ENCODE measurements around the gene UBXN7. TPM values are rescaled to one million over a fixed set of nuclear protein-coding genes. Genes with fewer than 3 reads are reported as not detected.

Gene UBXN7, protein sequence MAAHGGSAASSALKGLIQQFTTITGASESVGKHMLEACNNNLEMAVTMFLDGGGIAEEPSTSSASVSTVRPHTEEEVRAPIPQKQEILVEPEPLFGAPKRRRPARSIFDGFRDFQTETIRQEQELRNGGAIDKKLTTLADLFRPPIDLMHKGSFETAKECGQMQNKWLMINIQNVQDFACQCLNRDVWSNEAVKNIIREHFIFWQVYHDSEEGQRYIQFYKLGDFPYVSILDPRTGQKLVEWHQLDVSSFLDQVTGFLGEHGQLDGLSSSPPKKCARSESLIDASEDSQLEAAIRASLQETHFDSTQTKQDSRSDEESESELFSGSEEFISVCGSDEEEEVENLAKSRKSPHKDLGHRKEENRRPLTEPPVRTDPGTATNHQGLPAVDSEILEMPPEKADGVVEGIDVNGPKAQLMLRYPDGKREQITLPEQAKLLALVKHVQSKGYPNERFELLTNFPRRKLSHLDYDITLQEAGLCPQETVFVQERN
- total RNA-seq (2022) (59.9 and 62.7 TPM in 2 replicates), Bru-seq, nascent RNA (percentile 77 among the genes with signal in this experiment), BruChase-seq, experiment 1, labeled RNA remaining after a 2-hour chase (percentile 85 among the genes with signal in this experiment), BruChase-seq, experiment 2, labeled RNA remaining after a 6-hour chase (percentile 80 among the genes with signal in this experiment)
- long read RNA-seq, full-length matches to known transcripts, result 9 of 13 reads
- long read RNA-seq, partial matches to known transcripts, result 1 of 13 reads
- long read RNA-seq, other reads (novel, unspliced or antisense), result 3 of 13 reads

GRCh38 chr3:196432137-196432879 is at the start of gene UBXN7:
TSS of gene UBXN7 (minus strand) at chr3:196432427. CDS start at chr3:196432399, 28 bp downstream.
- no peaks in the 10 kb centered on the region for H3K27me3 ChIP-seq (replicated peaks; ENCODE audit: control insufficient read depth, insufficient read depth, low read length)
- TF ChIP-seq, protein P1, sequence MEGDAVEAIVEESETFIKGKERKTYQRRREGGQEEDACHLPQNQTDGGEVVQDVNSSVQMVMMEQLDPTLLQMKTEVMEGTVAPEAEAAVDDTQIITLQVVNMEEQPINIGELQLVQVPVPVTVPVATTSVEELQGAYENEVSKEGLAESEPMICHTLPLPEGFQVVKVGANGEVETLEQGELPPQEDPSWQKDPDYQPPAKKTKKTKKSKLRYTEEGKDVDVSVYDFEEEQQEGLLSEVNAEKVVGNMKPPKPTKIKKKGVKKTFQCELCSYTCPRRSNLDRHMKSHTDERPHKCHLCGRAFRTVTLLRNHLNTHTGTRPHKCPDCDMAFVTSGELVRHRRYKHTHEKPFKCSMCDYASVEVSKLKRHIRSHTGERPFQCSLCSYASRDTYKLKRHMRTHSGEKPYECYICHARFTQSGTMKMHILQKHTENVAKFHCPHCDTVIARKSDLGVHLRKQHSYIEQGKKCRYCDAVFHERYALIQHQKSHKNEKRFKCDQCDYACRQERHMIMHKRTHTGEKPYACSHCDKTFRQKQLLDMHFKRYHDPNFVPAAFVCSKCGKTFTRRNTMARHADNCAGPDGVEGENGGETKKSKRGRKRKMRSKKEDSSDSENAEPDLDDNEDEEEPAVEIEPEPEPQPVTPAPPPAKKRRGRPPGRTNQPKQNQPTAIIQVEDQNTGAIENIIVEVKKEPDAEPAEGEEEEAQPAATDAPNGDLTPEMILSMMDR (IDR thresholded peaks at IDR 0.05; ENCODE audit: insufficient read depth in 1 of 2, low read depth in 1 of 2, low read length in 1 of 2, severe bottlenecking in 1 of 2, unreplicated experiment in 1 of 2), result no peak
- Mint-ChIP-seq H3K36me3 (ENCODE audit: insufficient read depth, unreplicated experiment) (peaks cover 9% of the 10 kb centered on the region), H3K27ac (ENCODE audit: unreplicated experiment) (peak within 1 kb of the TSS; percentile 93), H3K4me1 (ENCODE audit: low read depth, unreplicated experiment) (peaks cover 7% of the 10 kb centered on the region), H3K9me3 (ENCODE audit: unreplicated experiment) (no peaks in the 10 kb centered on the region), H3K27me3 (ENCODE audit: insufficient read depth, unreplicated experiment) (no peaks in the 10 kb centered on the region), H3K4me3 (ENCODE audit: unreplicated experiment) (peak within 1 kb of the TSS; percentile 83)
- H3K9me3 ChIP-seq, result no peaks in the 10 kb centered on the region
- H3K36me3 ChIP-seq (ENCODE audit: control insufficient read depth, insufficient read depth, low read length), result no peaks in the 10 kb centered on the region
- intact Hi-C loops (cut with micrococcal nuclease; ENCODE audit: unreplicated experiment), result loop anchor here (1.0 kb wide), 1 partner anchor 145 kb away; the partner anchor contains the start of gene PCYT1A
- no TSS peak for BruUV-seq (replicated peaks)
- H3K4me1 ChIP-seq, result 0 out of 2 replicates have a peak, but pooled peaks cover 6% of the 10 kb centered on the region
- peak; percentile 92 to 95 for DNase-seq
- ChIA-PET CTCF (interaction anchor here (1.0 kb wide), 1 partner anchor 207 kb away, joined by 3 read pairs; no protein-coding TSS in a partner anchor), POLR2A (interaction anchor here (0.5 to 1.0 kb wide), 3 partner anchors 15 to 136 kb away, joined by 3 to 16 read pairs (median 7); partner anchors contain the start of genes FBXO45 and WDR53)
- peak within 1 kb of the TSS; percentile 88 for H3K4me3 ChIP-seq (ENCODE audit: low read depth, low read length)

DNA sequence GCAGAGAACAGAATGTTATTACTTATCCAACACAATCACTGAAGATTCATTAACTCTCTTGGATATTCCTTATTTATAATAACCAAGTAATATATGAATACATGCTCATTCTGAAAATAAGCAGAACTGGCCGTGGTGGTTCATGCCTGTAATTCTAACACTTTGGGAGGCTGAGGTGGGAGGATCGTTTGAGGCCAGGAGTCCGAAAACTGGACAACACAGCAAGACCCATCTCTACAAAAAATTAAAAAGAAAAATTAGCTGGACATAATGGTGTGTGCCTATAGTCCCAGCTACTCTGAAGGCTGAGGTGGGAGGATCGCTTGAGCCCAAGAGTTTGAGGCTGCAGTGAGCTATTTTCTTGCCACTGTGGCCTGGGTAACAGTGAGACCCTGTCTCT is 45.5 kb upstream of the UBXN7 start:
- H3K27me3 ChIP-seq (replicated peaks; ENCODE audit: control insufficient read depth, insufficient read depth, low read length), result no peaks in the 10 kb centered on the region
- H3K9me3 Mint-ChIP-seq (ENCODE audit: unreplicated experiment), result no peaks in the 10 kb centered on the region
- no peaks in the 10 kb centered on the region for H3K4me1 ChIP-seq
- CTCF ChIA-PET, result no interaction called here
- TF ChIP-seq, protein P1 (IDR thresholded peaks at IDR 0.05; ENCODE audit: insufficient read depth in 1 of 2, low read depth in 1 of 2, low read length in 1 of 2, severe bottlenecking in 1 of 2, unreplicated experiment in 1 of 2), result no peak
- no peaks in the 10 kb centered on the region for H3K4me1 Mint-ChIP-seq (ENCODE audit: low read depth, unreplicated experiment)
- no peak for DNase-seq
- no peaks in the 10 kb centered on the region for H3K9me3 ChIP-seq
- no peak overlapping the region for H3K4me3 ChIP-seq (ENCODE audit: low read depth, low read length)
- peaks cover 56% of the 10 kb centered on the region for H3K36me3 Mint-ChIP-seq (ENCODE audit: insufficient read depth, unreplicated experiment)
- H3K4me3 Mint-ChIP-seq (ENCODE audit: unreplicated experiment), result no peak overlapping the region
- no peaks in the 10 kb centered on the region for H3K27me3 Mint-ChIP-seq (ENCODE audit: insufficient read depth, unreplicated experiment)
- POLR2A ChIA-PET, result no interaction called here
- no peak overlapping the region for H3K27ac Mint-ChIP-seq (ENCODE audit: unreplicated experiment)
- intact Hi-C loops (cut with micrococcal nuclease; ENCODE audit: unreplicated experiment), result no loop called here
- BruUV-seq (replicated peaks), result no TSS peak
- H3K36me3 ChIP-seq (ENCODE audit: control insufficient read depth, insufficient read depth, low read length), result no peaks in the 10 kb centered on the region

- H3K9me3 Mint-ChIP-seq (ENCODE audit: unreplicated experiment), result no peaks in the 10 kb centered on the region
- no peak for DNase-seq
- ChIA-PET POLR2A (no interaction called here), CTCF (no interaction called here)
- TSS peak; percentile 24 for BruUV-seq (replicated peaks)
- no peak overlapping the region for H3K4me3 Mint-ChIP-seq (ENCODE audit: unreplicated experiment)
- TF ChIP-seq, protein P1 (IDR thresholded peaks at IDR 0.05; ENCODE audit: insufficient read depth in 1 of 2, low read depth in 1 of 2, low read length in 1 of 2, severe bottlenecking in 1 of 2, unreplicated experiment in 1 of 2), result no peak
- Histone ChIP-seq H3K4me3 (ENCODE audit: low read depth, low read length) (no peak overlapping the region), H3K9me3 (no peaks in the 10 kb centered on the region), H3K4me1 (no peaks in the 10 kb centered on the region), H3K27me3 (replicated peaks; ENCODE audit: control insufficient read depth, insufficient read depth, low read length) (no peaks in the 10 kb centered on the region), H3K36me3 (ENCODE audit: control insufficient read depth, insufficient read depth, low read length) (no peaks in the 10 kb centered on the region)
- H3K36me3 Mint-ChIP-seq (ENCODE audit: insufficient read depth, unreplicated experiment), result peaks cover 50% of the 10 kb centered on the region
- intact Hi-C loops (cut with micrococcal nuclease; ENCODE audit: unreplicated experiment), result no loop called here
- no peaks in the 10 kb centered on the region for H3K27me3 Mint-ChIP-seq (ENCODE audit: insufficient read depth, unreplicated experiment)
- H3K4me1 Mint-ChIP-seq (ENCODE audit: low read depth, unreplicated experiment), result no peaks in the 10 kb centered on the region
- H3K27ac Mint-ChIP-seq (ENCODE audit: unreplicated experiment), result no peak overlapping the region
Observed at GRCh38 chr3:196472286-196472685, 40.1 kb upstream of the UBXN7 start.

All from Caco-2 (cell line).